ENCODE results near the gene SLC45A3. TPM values are rescaled to one million over a fixed set of nuclear protein-coding genes. Genes with fewer than 3 reads are reported as not detected.

SLC45A3 gene
- total and polyA plus RNA-seq, 2 of the 8 experiments (the other 6 are each of a cell fraction or from before 2014, with no cell fraction given): 13.0 to 14.3 TPM

DNA sequence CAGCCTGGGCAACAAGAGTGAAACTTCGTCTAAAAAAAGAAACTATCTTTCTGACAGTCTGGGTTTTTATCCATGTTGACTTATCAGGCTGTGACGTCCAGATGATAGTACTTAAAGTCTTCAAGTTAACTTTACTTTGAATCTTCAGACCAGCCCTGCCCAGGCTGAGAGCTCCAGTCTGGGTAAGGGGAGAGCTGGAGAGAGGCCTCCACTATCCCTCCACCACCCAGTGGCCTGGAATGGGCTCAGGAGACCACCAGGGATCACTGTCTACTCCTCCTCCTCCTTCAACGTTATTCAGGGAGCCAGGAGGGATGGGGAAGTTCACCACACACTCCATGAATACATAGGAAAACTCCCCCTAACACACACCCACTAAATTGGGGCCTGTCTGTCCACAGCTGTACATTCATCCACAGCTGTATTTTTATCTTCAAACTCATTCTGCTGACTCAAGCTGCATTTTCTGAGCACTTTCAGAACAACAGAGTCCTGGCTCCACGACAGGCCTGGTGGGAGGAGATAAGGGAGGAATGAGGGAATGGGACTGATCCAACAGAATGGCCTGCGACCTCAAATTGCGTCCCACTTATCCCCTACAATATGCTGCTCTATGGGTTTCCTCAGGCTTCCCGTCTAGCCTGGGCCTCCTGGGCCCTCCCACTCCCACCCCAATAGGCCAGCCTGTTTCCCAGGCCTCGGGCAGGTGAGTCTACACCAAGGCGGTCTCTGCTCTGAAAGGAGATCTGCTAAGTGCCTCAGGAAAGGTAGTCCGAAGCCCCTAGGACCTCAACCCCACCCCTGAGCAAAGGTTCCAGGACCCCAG lies 1.8 kb downstream of the SLC45A3 start (continued):
- TF ChIP-seq, protein P1, sequence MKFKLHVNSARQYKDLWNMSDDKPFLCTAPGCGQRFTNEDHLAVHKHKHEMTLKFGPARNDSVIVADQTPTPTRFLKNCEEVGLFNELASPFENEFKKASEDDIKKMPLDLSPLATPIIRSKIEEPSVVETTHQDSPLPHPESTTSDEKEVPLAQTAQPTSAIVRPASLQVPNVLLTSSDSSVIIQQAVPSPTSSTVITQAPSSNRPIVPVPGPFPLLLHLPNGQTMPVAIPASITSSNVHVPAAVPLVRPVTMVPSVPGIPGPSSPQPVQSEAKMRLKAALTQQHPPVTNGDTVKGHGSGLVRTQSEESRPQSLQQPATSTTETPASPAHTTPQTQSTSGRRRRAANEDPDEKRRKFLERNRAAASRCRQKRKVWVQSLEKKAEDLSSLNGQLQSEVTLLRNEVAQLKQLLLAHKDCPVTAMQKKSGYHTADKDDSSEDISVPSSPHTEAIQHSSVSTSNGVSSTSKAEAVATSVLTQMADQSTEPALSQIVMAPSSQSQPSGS (IDR thresholded peaks at IDR 0.05; ENCODE audit: low read length): no peak
- TF ChIP-seq TBP (IDR thresholded peaks at IDR 0.05; ENCODE audit: low read depth, low read length) (no peak), CHD2 (IDR thresholded peaks at IDR 0.05; ENCODE audit: low read length) (no peak), RBBP5 (IDR thresholded peaks at IDR 0.05; ENCODE audit: borderline replicate concordance, low read depth, low read length) (no peak), SRF (IDR thresholded peaks at IDR 0.05; ENCODE audit: low read depth, low read length) (no peak), TCF12 (IDR thresholded peaks at IDR 0.05; ENCODE audit: low read depth, low read length) (no peak), JUND (IDR thresholded peaks at IDR 0.05; ENCODE audit: low read length) (no peak), ASH2L (IDR thresholded peaks at IDR 0.05; ENCODE audit: low read length) (no peak), TAF7 (optimal IDR thresholded peaks at IDR 0.05; ENCODE audit: borderline replicate concordance, low read depth, low read length) (no peak), POU5F1 (IDR thresholded peaks at IDR 0.05; ENCODE audit: low read depth, low read length) (no peak)

Data from H1 (cell line).